GM18858 (cell line): Measurements from ENCODE around the gene CDRT4.

Experiments
- ATAC-seq: cut with Tn5 transposase; IDR thresholded peaks from one replicate; pipeline ENCODE4 v1.9.1; 2021; ENCODE audit not compliant: unreplicated experiment

Gene CDRT4

GRCh38 chr17:15397620-15398019 is 69.8 kb downstream of the CDRT4 start:
- no peak for ATAC-seq

GRCh38 chr17:15395091-15395490 is 72.3 kb downstream of the CDRT4 start:
- ATAC-seq: no peak

GRCh38 chr17:15393414-15393813 is 74.0 kb downstream of the CDRT4 start:
- no peak for ATAC-seq

- no peak for ATAC-seq
These were observed 75.1 kb downstream of the CDRT4 start for GRCh38 chr17:15392326-15392741.

- no peak for ATAC-seq
These were observed 78.9 kb downstream of the CDRT4 start for GRCh38 chr17:15388356-15389041.

GRCh38 chr17:15386083-15386482 is 81.3 kb downstream of the CDRT4 start:
- no peak for ATAC-seq
